Measurements from ENCODE around the gene SLC25A48.

- peak; percentile 92 for TF ChIP-seq CTCF (IDR thresholded peaks at IDR 0.05; ENCODE audit: low read depth, low read length, poor library complexity, severe bottlenecking)
- no peak for TF ChIP-seq EZH2phosphoT487 (IDR thresholded peaks at IDR 0.05; ENCODE audit: borderline replicate concordance, low read length)
Observed at GRCh38 chr5:135829681-135830383, 4.6 kb upstream of the SLC25A48 start.

Measured in DOHH2 (cell line).